Right lobe of liver (tissue), 6 donors: ENCODE measurements around the gene NDUFA5. TPM values are rescaled to one million over a fixed set of nuclear protein-coding genes. Genes with fewer than 3 reads are reported as not detected.
"Not testable (repeated sequence)": the region's sequence is repeated elsewhere in the genome, so short reads cannot be mapped to it uniquely, and the experiment has no call there.

Source experiments
- ATAC-seq, 4 donors: fragments of 200-7000 bp; cut with Tn5 transposase; one replicate each; pipeline ENCODE4 v1.9.1; 2020; ENCODE audit warnings: mild to moderate bottlenecking in 4 of 4, moderate library complexity in 4 of 4
- DNase-seq, 3 donors: peaks; one replicate each; pipeline ENCODE4 v3.0.0-alpha.2; 2020
- H3K27ac ChIP-seq, 3 donors: fragments of 200-600 bp; one replicate each; pipeline ENCODE4 v1.8.0; 2022
- H3K27me3 ChIP-seq, 2 donors: fragments of 200-600 bp; one replicate each; pipeline ENCODE4 v1.8.0; 2022
- H3K36me3 ChIP-seq, 4 donors: fragments of 200-600 bp; sonication (generic) in 1 of 4; one replicate each; pipeline versions ENCODE4 v1.5.1 to v1.8.0; 2017 to 2022; ENCODE audit warnings: control low read depth in 1 of 4
- H3K4me1 ChIP-seq, 4 donors: fragments of 200-600 bp; sonication (generic) in 1 of 4; one replicate each; pipeline versions ENCODE4 v1.5.1 to v1.8.0; 2017 to 2022; ENCODE audit warnings: control low read depth in 1 of 4
- H3K4me3 ChIP-seq, 3 donors: fragments of 200-600 bp; one replicate each; pipeline ENCODE4 v1.8.0; 2022
- H3K9me3 ChIP-seq, 4 donors: fragments of 200-600 bp; sonication (generic) in 1 of 4; one replicate each; pipeline versions ENCODE4 v1.5.1 to v1.8.0; 2017 to 2022; ENCODE audit warnings: control low read depth in 1 of 4
- CTCF ChIP-seq, 4 donors: fragments of 200-600 bp in 3 of 4; fragments of 450-650 bp in 1 of 4; IDR thresholded peaks; one replicate each; pipeline versions ENCODE4 v1.5.1 to v1.8.0; 2016 to 2022; ENCODE audit warnings: antibody characterized with exemption in 4 of 4, mild to moderate bottlenecking in 2 of 4
- POLR2A ChIP-seq: fragments of 450-650 bp; IDR thresholded peaks from one replicate; pipeline ENCODE4 v1.6.1; 2017; ENCODE audit warnings: antibody characterized with exemption, mild to moderate bottlenecking
- WGBS: methylation state at CpG from one replicate; pipeline ENCODE4 v1.1.6; 2018; ENCODE audit warnings: low coverage, low lambda C conversion rate; ENCODE audit not compliant: insufficient coverage; ENCODE audit errors: missing lambda C conversion rate; 5-methylcytosine and 5-hydroxymethylcytosine counted together
- intact Hi-C, 2 donors: fragments of 100-400 bp; cut with DNase I; formaldehyde crosslinking; loops; one replicate each; pipeline versions ENCODE4 v1.11.2 to v1.14.1; 2022
- total RNA-seq, 6 experiments: library from RNA; depleted of rRNA in 2 of 6; stranded (reverse); fragments of >200 nt in 2 of 6; fragmentation: NEBNext Ultra II Directional in 3 of 6; extraction: Animal tissue kit (Norgen Biotek cat#: 25700) in 3 of 6; gene quantifications; one replicate each; pipeline versions ENCODE4 v1.1.0 to v1.2.4, GENCODE V29; 2016 to 2023
- donor health status: DM: no; HTN: yes; CAD: no.
- donor health status: DM: no; HTN: no; CAD: no.
- donor health status: DM: no; HTN: no; CAD: no.
- donor health status: DM: no; HTN: yes; CAD: no.
- donor health status: DM: no; HTN: yes; CAD: no.

The NDUFA5 gene
- total RNA-seq, 6 experiments from 2014 or later, result 23.4 to 50.4 (median 44.0) TPM

GRCh38 chr7:123528265-123528664, 29.4 kb downstream of the NDUFA5 start:
- H3K27ac ChIP-seq, result no peak overlapping the region
- no peaks in the 10 kb centered on the region for H3K9me3 ChIP-seq
- TF ChIP-seq POLR2A (no peak), CTCF (IDR thresholded peaks at IDR 0.05) (no peak)
- H3K4me3 ChIP-seq, result no peak overlapping the region
- ATAC-seq, result no peak
- no peaks in the 10 kb centered on the region for H3K36me3 ChIP-seq
- DNase-seq, result no peak
- WGBS, result 89% methylated on average over 5 of the region's 5 CpGs
- H3K27me3 ChIP-seq, result peaks cover 0 to 5% of the 10 kb centered on the region in 2 donors
- intact Hi-C loops, result no loop called here
- H3K4me1 ChIP-seq, result no peaks in the 10 kb centered on the region

GRCh38 chr7:123527712-123528225, 29.8 kb downstream of the NDUFA5 start:
- ATAC-seq, H3K27ac ChIP-seq, H3K4me1 ChIP-seq, DNase-seq, H3K27me3 ChIP-seq, H3K9me3 ChIP-seq, H3K36me3 ChIP-seq, H3K4me3 ChIP-seq, intact Hi-C loops: not testable (repeated sequence)
- 76% methylated on average over 8 of the region's 24 CpGs for WGBS

GRCh38 chr7:123526533-123526932, 31.1 kb downstream of the NDUFA5 start:
- H3K36me3 ChIP-seq, intact Hi-C loops, DNase-seq, H3K27me3 ChIP-seq, H3K4me3 ChIP-seq, H3K4me1 ChIP-seq, ATAC-seq, H3K9me3 ChIP-seq, H3K27ac ChIP-seq: not testable (repeated sequence)
- WGBS, result 100% methylated on average over 4 of the region's 7 CpGs

GRCh38 chr7:123522066-123522465, 35.6 kb downstream of the NDUFA5 start:
- 65% methylated on average over 2 of the region's 2 CpGs for WGBS
- DNase-seq (no peak), ATAC-seq (no peak)
- intact Hi-C loops, result no loop called here
- no peak overlapping the region for H3K27ac ChIP-seq
- no peaks in the 10 kb centered on the region for H3K9me3 ChIP-seq
- H3K4me1 ChIP-seq, result no peaks in the 10 kb centered on the region
- H3K36me3 ChIP-seq, result no peaks in the 10 kb centered on the region
- TF ChIP-seq POLR2A (no peak), CTCF (IDR thresholded peaks at IDR 0.05) (no peak)
- H3K27me3 ChIP-seq, result no peaks in the 10 kb centered on the region
- H3K4me3 ChIP-seq, result no peak overlapping the region

- H3K27me3 ChIP-seq, result no peaks in the 10 kb centered on the region
- H3K9me3 ChIP-seq, result no peaks in the 10 kb centered on the region
- H3K4me1 ChIP-seq, result no peaks in the 10 kb centered on the region
- H3K27ac ChIP-seq, result no peak overlapping the region
- no peak overlapping the region for H3K4me3 ChIP-seq
- no peaks in the 10 kb centered on the region for H3K36me3 ChIP-seq
- intact Hi-C loops, result no loop called here
- WGBS, result 50% methylated on average over 1 of the region's 2 CpGs
- DNase-seq (no peak), ATAC-seq (no peak)
- no peak for TF ChIP-seq POLR2A
- TF ChIP-seq CTCF (IDR thresholded peaks at IDR 0.05), result no peak
These were observed 52.4 kb downstream of the NDUFA5 start for GRCh38 chr7:123505221-123505620.

GRCh38 chr7:123502201-123502600, 55.4 kb downstream of the NDUFA5 start:
- Histone ChIP-seq H3K4me1 (no peaks in the 10 kb centered on the region), H3K27me3 (no peaks in the 10 kb centered on the region), H3K9me3 (no peaks in the 10 kb centered on the region), H3K36me3 (no peaks in the 10 kb centered on the region), H3K4me3 (no peak overlapping the region), H3K27ac (no peak overlapping the region)
- DNase-seq (no peak), ATAC-seq (no peak)
- intact Hi-C loops, result no loop called here
- TF ChIP-seq POLR2A (no peak), CTCF (IDR thresholded peaks at IDR 0.05) (no peak)
- 68% methylated on average over 5 of the region's 5 CpGs for WGBS
